Dendritic cell treated with granulocyte-macrophage colony-stimulating factor and Interleukin-4, amounts not matched to agents 40 ng/mL and 50 ng/mL, for 4 days (primary cell): ENCODE data around the gene PTGES.
A peak's percentile ranks its signal among the peaks of the same experiment; 100 is the strongest.

ENCODE experiments used
- H3K27ac Mint-ChIP-seq: one replicate; pipeline ENCODE4 v1.8.0; 2022; ENCODE audit warnings: mild to moderate bottlenecking, mixed read lengths
- H3K27me3 Mint-ChIP-seq: one replicate; pipeline ENCODE4 v1.8.0; 2022; ENCODE audit warnings: mild to moderate bottlenecking, mixed read lengths
- H3K36me3 Mint-ChIP-seq: one replicate; pipeline ENCODE4 v1.8.0; 2022; ENCODE audit warnings: low read depth, mixed read lengths
- H3K4me1 Mint-ChIP-seq: one replicate; pipeline ENCODE4 v1.8.0; 2022; ENCODE audit warnings: low read depth, mixed read lengths
- H3K4me3 Mint-ChIP-seq: one replicate; pipeline ENCODE4 v1.8.0; 2022; ENCODE audit warnings: mild to moderate bottlenecking, moderate library complexity, mixed read lengths
- H3K9me3 Mint-ChIP-seq: one replicate; pipeline ENCODE4 v1.8.0; 2022; ENCODE audit warnings: mixed read lengths
- intact Hi-C: fragments of 100-400 bp; cut with micrococcal nuclease; formaldehyde crosslinking; loops from one replicate; pipeline ENCODE4 v1.15.0; 2022

The PTGES gene

GRCh38 chr9:129726322-129727160 lies 26.3 kb downstream of the PTGES start:
- intact Hi-C loops: loop anchor here (2.0 to 10.0 kb wide), 2 partner anchors 56 to 82 kb away; partner anchors contain the start of gene ASB6
- Mint-ChIP-seq H3K36me3 (no peaks in the 10 kb centered on the region), H3K4me1 (peaks cover 11% of the 10 kb centered on the region), H3K27me3 (peaks cover 43% of the 10 kb centered on the region), H3K4me3 (peak overlapping the region; percentile 53), H3K27ac (no peak overlapping the region), H3K9me3 (no peaks in the 10 kb centered on the region)

- Mint-ChIP-seq H3K36me3 (no peaks in the 10 kb centered on the region), H3K4me1 (peaks cover 11% of the 10 kb centered on the region), H3K9me3 (no peaks in the 10 kb centered on the region), H3K4me3 (no peak overlapping the region), H3K27ac (no peak overlapping the region), H3K27me3 (peaks cover 39% of the 10 kb centered on the region)
- intact Hi-C loops: loop anchor here (2.0 to 10.0 kb wide), 2 partner anchors 57 to 81 kb away; partner anchors contain the start of gene ASB6
Measured at GRCh38 chr9:129725795-129726251, 27.0 kb downstream of the PTGES start.

- Mint-ChIP-seq H3K4me3 (no peak overlapping the region), H3K4me1 (peaks cover 11% of the 10 kb centered on the region), H3K27ac (peak overlapping the region; percentile 10), H3K27me3 (peaks cover 37% of the 10 kb centered on the region), H3K36me3 (no peaks in the 10 kb centered on the region), H3K9me3 (no peaks in the 10 kb centered on the region)
- intact Hi-C loops: loop anchor here (10.0 kb wide), 1 partner anchor 80 kb away; the partner anchor contains the start of gene ASB6
Measured at GRCh38 chr9:129724456-129725190, 28.2 kb downstream of the PTGES start.

- H3K4me1 Mint-ChIP-seq: peaks cover 11% of the 10 kb centered on the region
- H3K36me3 Mint-ChIP-seq: no peaks in the 10 kb centered on the region
- intact Hi-C loops: loop anchor here (10.0 kb wide), 1 partner anchor 78 kb away; the partner anchor contains the start of gene ASB6
Measured at GRCh38 chr9:129722913-129723312, 29.9 kb downstream of the PTGES start.

GRCh38 chr9:129720865-129721545 lies 31.8 kb downstream of the PTGES start:
- Mint-ChIP-seq H3K36me3 (no peaks in the 10 kb centered on the region), H3K27ac (no peak overlapping the region), H3K9me3 (no peaks in the 10 kb centered on the region), H3K4me3 (no peak overlapping the region), H3K27me3 (peaks cover 27% of the 10 kb centered on the region), H3K4me1 (peaks cover 7% of the 10 kb centered on the region)
- intact Hi-C loops: loop anchor here (10.0 kb wide), 1 partner anchor 76 kb away; the partner anchor contains the start of gene ASB6

More at GRCh38 chr9:129722913-129723312, 29.9 kb downstream of the PTGES start:
- no peaks in the 10 kb centered on the region for H3K9me3 Mint-ChIP-seq
- peaks cover 33% of the 10 kb centered on the region for H3K27me3 Mint-ChIP-seq
- no peak overlapping the region for H3K27ac Mint-ChIP-seq
- H3K4me3 Mint-ChIP-seq: no peak overlapping the region

GRCh38 chr9:129720181-129720864 lies 32.5 kb downstream of the PTGES start:
- Mint-ChIP-seq H3K27me3 (peaks cover 26% of the 10 kb centered on the region), H3K4me1 (peaks cover 14% of the 10 kb centered on the region)
- intact Hi-C loops: loop anchor here (10.0 kb wide), 1 partner anchor 76 kb away; the partner anchor contains the start of gene ASB6

GRCh38 chr9:129719135-129719534 lies 33.7 kb downstream of the PTGES start:
- no peaks in the 10 kb centered on the region for H3K9me3 Mint-ChIP-seq
- no peak overlapping the region for H3K4me3 Mint-ChIP-seq
- H3K4me1 Mint-ChIP-seq: peaks cover 19% of the 10 kb centered on the region
- no peaks in the 10 kb centered on the region for H3K36me3 Mint-ChIP-seq
- intact Hi-C loops: no loop called here
- H3K27ac Mint-ChIP-seq: no peak overlapping the region
- peaks cover 22% of the 10 kb centered on the region for H3K27me3 Mint-ChIP-seq

More at GRCh38 chr9:129720181-129720864, 32.5 kb downstream of the PTGES start:
- Mint-ChIP-seq H3K9me3 (no peaks in the 10 kb centered on the region), H3K27ac (no peak overlapping the region), H3K4me3 (no peak overlapping the region), H3K36me3 (no peaks in the 10 kb centered on the region)

- H3K4me1 Mint-ChIP-seq: peaks cover 19% of the 10 kb centered on the region
- intact Hi-C loops: no loop called here
- no peaks in the 10 kb centered on the region for H3K36me3 Mint-ChIP-seq
- H3K27me3 Mint-ChIP-seq: peaks cover 20% of the 10 kb centered on the region
- no peak overlapping the region for H3K4me3 Mint-ChIP-seq
- H3K9me3 Mint-ChIP-seq: no peaks in the 10 kb centered on the region
- no peak overlapping the region for H3K27ac Mint-ChIP-seq
Measured at GRCh38 chr9:129718647-129719046, 34.2 kb downstream of the PTGES start.

- H3K9me3 Mint-ChIP-seq: no peaks in the 10 kb centered on the region
- peaks cover 24% of the 10 kb centered on the region for H3K27me3 Mint-ChIP-seq
- intact Hi-C loops: no loop called here
- H3K27ac Mint-ChIP-seq: no peak overlapping the region
- peaks cover 24% of the 10 kb centered on the region for H3K4me1 Mint-ChIP-seq
- H3K4me3 Mint-ChIP-seq: no peak overlapping the region
- H3K36me3 Mint-ChIP-seq: no peaks in the 10 kb centered on the region
Measured at GRCh38 chr9:129717991-129718390, 34.9 kb downstream of the PTGES start.

- H3K9me3 Mint-ChIP-seq: no peaks in the 10 kb centered on the region
- intact Hi-C loops: no loop called here
- no peak overlapping the region for H3K27ac Mint-ChIP-seq
- H3K36me3 Mint-ChIP-seq: no peaks in the 10 kb centered on the region
- no peak overlapping the region for H3K4me3 Mint-ChIP-seq
- H3K27me3 Mint-ChIP-seq: peaks cover 30% of the 10 kb centered on the region
- H3K4me1 Mint-ChIP-seq: peaks cover 37% of the 10 kb centered on the region
Measured at GRCh38 chr9:129716091-129716490, 36.8 kb downstream of the PTGES start.

GRCh38 chr9:129714511-129715061 lies 38.3 kb downstream of the PTGES start:
- Mint-ChIP-seq H3K4me3 (peak overlapping the region; percentile 66), H3K4me1 (peaks cover 43% of the 10 kb centered on the region), H3K27ac (peak overlapping the region; percentile 74), H3K27me3 (peaks cover 29% of the 10 kb centered on the region), H3K9me3 (no peaks in the 10 kb centered on the region), H3K36me3 (no peaks in the 10 kb centered on the region)
- intact Hi-C loops: no loop called here

- peak overlapping the region; percentile 78 for H3K27ac Mint-ChIP-seq
- H3K9me3 Mint-ChIP-seq: no peaks in the 10 kb centered on the region
- H3K27me3 Mint-ChIP-seq: peaks cover 20% of the 10 kb centered on the region
- H3K4me3 Mint-ChIP-seq: no peak overlapping the region
- H3K4me1 Mint-ChIP-seq: peaks cover 43% of the 10 kb centered on the region
- H3K36me3 Mint-ChIP-seq: no peaks in the 10 kb centered on the region
- intact Hi-C loops: no loop called here
Measured at GRCh38 chr9:129713402-129713679, 39.5 kb downstream of the PTGES start.
